ENCODE results near the gene BTNL2. TPM values are rescaled to one million over a fixed set of nuclear protein-coding genes. Genes with fewer than 3 reads are reported as not detected.

BTNL2 gene, protein sequence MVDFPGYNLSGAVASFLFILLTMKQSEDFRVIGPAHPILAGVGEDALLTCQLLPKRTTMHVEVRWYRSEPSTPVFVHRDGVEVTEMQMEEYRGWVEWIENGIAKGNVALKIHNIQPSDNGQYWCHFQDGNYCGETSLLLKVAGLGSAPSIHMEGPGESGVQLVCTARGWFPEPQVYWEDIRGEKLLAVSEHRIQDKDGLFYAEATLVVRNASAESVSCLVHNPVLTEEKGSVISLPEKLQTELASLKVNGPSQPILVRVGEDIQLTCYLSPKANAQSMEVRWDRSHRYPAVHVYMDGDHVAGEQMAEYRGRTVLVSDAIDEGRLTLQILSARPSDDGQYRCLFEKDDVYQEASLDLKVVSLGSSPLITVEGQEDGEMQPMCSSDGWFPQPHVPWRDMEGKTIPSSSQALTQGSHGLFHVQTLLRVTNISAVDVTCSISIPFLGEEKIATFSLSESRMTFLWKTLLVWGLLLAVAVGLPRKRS
- not detected for total RNA-seq

- intact Hi-C loops (cut with DNase I; ENCODE audit: low total_unique reads), result no loop called here
- no peak for TF ChIP-seq CTCF (IDR thresholded peaks at IDR 0.05)
- no peaks in the 10 kb centered on the region for H3K4me1 ChIP-seq
- no peak for DNase-seq
- no peaks in the 10 kb centered on the region for H3K9me3 ChIP-seq
- H3K36me3 ChIP-seq, result no peaks in the 10 kb centered on the region
- peaks cover 0 to 12% of the 10 kb centered on the region in 2 donors for H3K27me3 ChIP-seq
- H3K27ac ChIP-seq, result no peak within 1 kb of the TSS
- H3K4me3 ChIP-seq, result no peak within 1 kb of the TSS
These were observed at the start of gene BTNL2 for GRCh38 chr6:32406857-32407256. Gene BTNL2, minus strand, starts transcription at chr6:32407181. Its CDS starts 58 bp downstream, at chr6:32407123.

- Histone ChIP-seq H3K4me1 (no peaks in the 10 kb centered on the region), H3K36me3 (no peaks in the 10 kb centered on the region), H3K9me3 (no peaks in the 10 kb centered on the region), H3K27ac (no peak overlapping the region), H3K4me3 (no peak overlapping the region), H3K27me3 (no peaks in the 10 kb centered on the region)
- intact Hi-C loops (cut with DNase I; ENCODE audit: low total_unique reads), result no loop called here
- TF ChIP-seq CTCF (IDR thresholded peaks at IDR 0.05) (no peak), POLR2A (IDR thresholded peaks at IDR 0.05) (no peak)
- DNase-seq, result no peak
These were observed 42.2 kb upstream of the BTNL2 start for GRCh38 chr6:32449088-32449736.

DNA sequence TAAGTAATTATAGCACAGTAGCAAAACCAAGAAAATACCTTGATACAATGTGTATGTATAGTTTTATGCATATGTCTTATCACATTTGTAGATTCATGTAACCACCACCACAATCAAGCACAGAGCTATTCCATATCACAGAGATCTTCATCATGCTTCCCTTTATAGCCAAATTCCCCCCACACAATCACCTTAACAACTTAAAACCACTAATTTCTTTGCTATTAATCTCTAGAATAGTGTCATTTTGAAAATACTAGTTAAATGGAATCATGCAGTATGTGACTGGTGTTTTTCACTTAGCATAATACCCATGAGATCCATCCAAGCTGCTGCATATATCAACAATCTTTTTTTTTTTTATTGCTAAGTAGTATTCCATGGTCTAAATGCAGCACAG is 41.0 kb upstream of the BTNL2 start:
- DNase-seq, result no peak
- Histone ChIP-seq H3K36me3 (no peaks in the 10 kb centered on the region), H3K4me3 (no peak overlapping the region), H3K27ac (no peak overlapping the region), H3K4me1 (no peaks in the 10 kb centered on the region), H3K27me3 (no peaks in the 10 kb centered on the region), H3K9me3 (no peaks in the 10 kb centered on the region)
- intact Hi-C loops (cut with DNase I; ENCODE audit: low total_unique reads), result no loop called here
- no peak for TF ChIP-seq CTCF (IDR thresholded peaks at IDR 0.05)
- no peak for TF ChIP-seq POLR2A (IDR thresholded peaks at IDR 0.05)

DNA sequence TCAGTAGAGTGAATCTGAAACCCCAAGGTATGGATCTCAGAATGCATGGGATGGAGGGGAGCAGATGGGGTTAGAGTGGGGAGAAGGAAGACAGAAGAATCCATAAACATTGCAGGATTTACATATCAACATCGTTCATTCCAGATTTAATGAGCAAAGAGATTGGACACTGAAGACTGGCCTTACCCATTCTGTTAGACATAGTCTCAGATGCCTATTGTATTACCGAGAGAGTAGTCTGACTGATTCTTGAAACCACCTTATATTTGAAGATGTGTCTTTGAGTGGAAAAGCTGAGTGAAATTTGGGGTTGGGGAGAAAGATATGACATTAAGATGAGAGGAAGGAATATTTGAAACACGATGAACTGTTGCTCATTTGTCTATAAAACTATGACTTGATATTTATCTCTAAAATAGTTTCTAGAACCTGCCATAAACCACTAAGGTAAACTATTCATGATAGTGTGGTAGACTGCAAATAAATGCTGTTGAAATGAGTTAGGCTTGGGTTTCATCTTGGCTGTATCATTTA is 38.4 kb upstream of the BTNL2 start:
- no peak overlapping the region for H3K4me3 ChIP-seq
- no peaks in the 10 kb centered on the region for H3K9me3 ChIP-seq
- H3K36me3 ChIP-seq, result no peaks in the 10 kb centered on the region
- H3K4me1 ChIP-seq, result no peaks in the 10 kb centered on the region
- TF ChIP-seq POLR2A (IDR thresholded peaks at IDR 0.05), result no peak
- TF ChIP-seq CTCF (IDR thresholded peaks at IDR 0.05), result no peak
- no peak overlapping the region for H3K27ac ChIP-seq
- H3K27me3 ChIP-seq, result no peaks in the 10 kb centered on the region
- no peak for DNase-seq
- intact Hi-C loops (cut with DNase I; ENCODE audit: low total_unique reads), result no loop called here

- Histone ChIP-seq H3K4me3 (no peak overlapping the region), H3K27ac (no peak overlapping the region), H3K36me3 (no peaks in the 10 kb centered on the region), H3K4me1 (no peaks in the 10 kb centered on the region), H3K9me3 (no peaks in the 10 kb centered on the region), H3K27me3 (no peaks in the 10 kb centered on the region)
- TF ChIP-seq CTCF (IDR thresholded peaks at IDR 0.05), result no peak
- no peak for TF ChIP-seq POLR2A (IDR thresholded peaks at IDR 0.05)
- DNase-seq, result no peak
- intact Hi-C loops (cut with DNase I; ENCODE audit: low total_unique reads), result no loop called here
These were observed 37.5 kb upstream of the BTNL2 start for GRCh38 chr6:32444433-32444832.
